Measurements from ENCODE around the gene OTOS. TPM values are rescaled to one million over a fixed set of nuclear protein-coding genes. Genes with fewer than 3 reads are reported as not detected.
A peak's percentile ranks its signal among the peaks of the same experiment; 100 is the strongest.

OTOS gene
- total RNA-seq, result not detected in 2 replicates

GRCh38 chr2:240140511-240140910 lies at the start of gene OTOS:
OTOS (minus strand) TSS chr2:240140658; CDS start chr2:240140326, 332 bp downstream.
- Histone ChIP-seq H4K20me1 (ENCODE audit: insufficient read depth, low read length) (no peaks in the 10 kb centered on the region), H3K9me3 (ENCODE audit: low read depth, low read length) (no peaks in the 10 kb centered on the region), H3K27me3 (ENCODE audit: insufficient read depth, low read length) (peaks cover 18% of the 10 kb centered on the region), H3K36me3 (ENCODE audit: insufficient read depth, low read length) (no peaks in the 10 kb centered on the region), H3K79me2 (ENCODE audit: insufficient read depth, low read length) (peaks cover 6% of the 10 kb centered on the region), H3K27ac (ENCODE audit: low read depth, low read length) (no peak within 1 kb of the TSS), H2AFZ (ENCODE audit: low read length) (no peak within 1 kb of the TSS), H3K4me3 (ENCODE audit: insufficient read depth, low read length) (no peak within 1 kb of the TSS), H3K4me1 (ENCODE audit: insufficient read depth, low read length) (peaks cover under 1% of the 10 kb centered on the region), H3K4me2 (ENCODE audit: insufficient read depth, low read length) (no peak within 1 kb of the TSS)
- TF ChIP-seq CTCF (IDR thresholded peaks at IDR 0.05; ENCODE audit: extremely low read depth, low read depth, low read length), result no peak
- peak; percentile 65 for DNase-seq (ENCODE audit: insufficient read length, low spot score, missing footprints)

GRCh38 chr2:240189686-240190085 lies 49.2 kb upstream of the OTOS start:
- Histone ChIP-seq H3K4me2 (ENCODE audit: insufficient read depth, low read length) (no peak overlapping the region), H3K9me3 (ENCODE audit: low read depth, low read length) (no peaks in the 10 kb centered on the region), H3K27ac (ENCODE audit: low read depth, low read length) (no peak overlapping the region), H4K20me1 (ENCODE audit: insufficient read depth, low read length) (no peaks in the 10 kb centered on the region), H3K79me2 (ENCODE audit: insufficient read depth, low read length) (no peaks in the 10 kb centered on the region), H3K36me3 (ENCODE audit: insufficient read depth, low read length) (no peaks in the 10 kb centered on the region), H2AFZ (ENCODE audit: low read length) (no peak overlapping the region), H3K4me1 (ENCODE audit: insufficient read depth, low read length) (no peaks in the 10 kb centered on the region), H3K27me3 (ENCODE audit: insufficient read depth, low read length) (peaks cover 15% of the 10 kb centered on the region), H3K4me3 (ENCODE audit: insufficient read depth, low read length) (no peak overlapping the region)
- no peak for TF ChIP-seq CTCF (IDR thresholded peaks at IDR 0.05; ENCODE audit: extremely low read depth, low read depth, low read length)
- DNase-seq (ENCODE audit: insufficient read length, low spot score, missing footprints), result no peak

- Histone ChIP-seq H3K79me2 (ENCODE audit: insufficient read depth, low read length) (no peaks in the 10 kb centered on the region), H3K4me2 (ENCODE audit: insufficient read depth, low read length) (no peak overlapping the region), H3K4me3 (ENCODE audit: insufficient read depth, low read length) (no peak overlapping the region), H3K27ac (ENCODE audit: low read depth, low read length) (no peak overlapping the region), H3K9me3 (ENCODE audit: low read depth, low read length) (no peaks in the 10 kb centered on the region), H3K4me1 (ENCODE audit: insufficient read depth, low read length) (no peaks in the 10 kb centered on the region), H2AFZ (ENCODE audit: low read length) (no peak overlapping the region), H4K20me1 (ENCODE audit: insufficient read depth, low read length) (no peaks in the 10 kb centered on the region), H3K27me3 (ENCODE audit: insufficient read depth, low read length) (peaks cover 17% of the 10 kb centered on the region), H3K36me3 (ENCODE audit: insufficient read depth, low read length) (no peaks in the 10 kb centered on the region)
- DNase-seq (ENCODE audit: insufficient read length, low spot score, missing footprints), result no peak
- no peak for TF ChIP-seq CTCF (IDR thresholded peaks at IDR 0.05; ENCODE audit: extremely low read depth, low read depth, low read length)
Observed at GRCh38 chr2:240187989-240188590, 47.6 kb upstream of the OTOS start.

GRCh38 chr2:240186191-240186725 lies 45.8 kb upstream of the OTOS start:
- H3K79me2 ChIP-seq (ENCODE audit: insufficient read depth, low read length), result no peaks in the 10 kb centered on the region
- no peak overlapping the region for H3K27ac ChIP-seq (ENCODE audit: low read depth, low read length)
- no peak overlapping the region for H2AFZ ChIP-seq (ENCODE audit: low read length)
- no peaks in the 10 kb centered on the region for H4K20me1 ChIP-seq (ENCODE audit: insufficient read depth, low read length)
- no peak for TF ChIP-seq CTCF (IDR thresholded peaks at IDR 0.05; ENCODE audit: extremely low read depth, low read depth, low read length)
- H3K36me3 ChIP-seq (ENCODE audit: insufficient read depth, low read length), result no peaks in the 10 kb centered on the region
- peaks cover 17% of the 10 kb centered on the region for H3K27me3 ChIP-seq (ENCODE audit: insufficient read depth, low read length)
- H3K4me2 ChIP-seq (ENCODE audit: insufficient read depth, low read length), result no peak overlapping the region
- no peaks in the 10 kb centered on the region for H3K9me3 ChIP-seq (ENCODE audit: low read depth, low read length)
- DNase-seq (ENCODE audit: insufficient read length, low spot score, missing footprints), result no peak
- no peaks in the 10 kb centered on the region for H3K4me1 ChIP-seq (ENCODE audit: insufficient read depth, low read length)
- no peak overlapping the region for H3K4me3 ChIP-seq (ENCODE audit: insufficient read depth, low read length)
